HG02623 (cell line): Measurements from ENCODE around the gene FREM1.

Experiments used
- ATAC-seq: cut with Tn5 transposase; IDR thresholded peaks from one replicate; pipeline ENCODE4 v1.9.1; 2021; ENCODE audit warnings: moderate library complexity; ENCODE audit not compliant: unreplicated experiment

FREM1 gene

DNA sequence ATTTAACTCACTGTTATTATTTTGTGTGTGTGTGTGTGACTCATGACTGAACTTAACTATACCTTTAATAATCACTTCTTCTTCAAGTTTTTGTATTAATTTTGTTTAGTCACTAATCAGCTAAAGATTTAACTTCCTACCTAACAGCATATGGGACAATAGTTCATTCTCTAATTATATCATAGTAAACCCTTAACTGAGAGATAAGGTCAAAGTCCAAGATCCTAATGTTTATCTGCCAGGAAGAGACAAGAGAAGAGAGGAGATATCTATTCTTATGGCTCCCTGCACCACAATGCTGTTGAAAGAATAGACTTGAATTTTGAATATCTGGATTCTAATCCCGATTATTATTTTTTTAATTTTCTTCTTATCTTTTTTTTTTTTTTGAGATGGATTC, 28.1 kb downstream of the FREM1 start:
- no peak for ATAC-seq

DNA sequence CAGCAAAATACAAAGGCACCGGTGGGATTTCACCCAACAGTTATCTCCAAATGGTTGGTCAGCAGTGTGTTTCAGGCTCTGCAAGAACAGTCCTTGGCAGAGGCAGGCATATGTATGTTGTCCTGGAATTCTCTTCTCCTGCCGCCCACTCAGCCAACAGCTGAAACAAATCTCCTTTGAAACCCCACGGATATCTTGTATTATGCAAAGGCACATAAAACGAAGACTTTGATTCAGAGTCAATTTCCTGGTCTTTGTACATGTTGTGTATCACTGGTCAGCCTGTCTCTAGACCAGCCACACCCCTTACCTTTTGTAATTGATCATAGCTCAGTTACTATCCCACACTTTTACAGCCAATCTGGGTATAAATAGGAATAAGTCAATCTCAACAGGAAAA, 29.2 kb downstream of the FREM1 start:
- no peak for ATAC-seq

GRCh38 chr9:14870090-14870489, 40.1 kb downstream of the FREM1 start:
- no peak for ATAC-seq

DNA sequence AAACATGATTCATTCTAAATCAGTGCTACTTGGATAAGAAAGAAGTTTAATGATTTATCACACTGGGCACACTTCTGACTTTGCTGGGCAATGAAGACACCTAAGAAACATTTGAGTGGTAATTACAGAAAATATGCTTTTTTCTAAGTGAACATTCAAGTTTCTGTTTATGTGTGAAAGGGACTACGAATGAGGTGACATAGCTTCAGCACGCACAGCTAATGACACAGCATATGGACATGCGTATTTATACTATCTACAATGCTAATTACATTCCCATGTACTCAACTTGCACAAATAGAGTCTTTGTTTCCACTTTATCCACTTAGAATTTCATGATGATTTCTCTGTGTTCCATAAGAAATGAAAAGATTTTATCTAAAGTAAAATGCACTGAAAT, 40.6 kb downstream of the FREM1 start:
- no peak for ATAC-seq

GRCh38 chr9:14868772-14869583, 41.2 kb downstream of the FREM1 start:
- ATAC-seq, result no peak

DNA sequence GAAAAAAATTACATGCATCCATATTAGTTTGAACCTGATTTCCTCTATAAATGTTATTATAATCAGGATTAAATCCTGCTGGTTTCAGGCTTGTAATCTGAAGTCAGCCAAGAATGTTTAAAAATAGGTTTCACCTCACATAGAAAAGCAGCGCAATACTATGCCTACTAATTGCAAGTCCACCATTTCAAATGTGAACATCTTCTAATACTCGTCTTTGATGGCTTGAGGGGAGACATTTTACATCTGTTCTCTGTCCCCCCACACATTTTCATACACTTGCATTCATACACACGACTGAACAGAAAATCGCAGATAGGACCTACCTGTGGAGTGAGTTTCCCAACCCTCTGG, 41.8 kb downstream of the FREM1 start:
- ATAC-seq, result no peak

- ATAC-seq, result no peak
These were observed 44.0 kb downstream of the FREM1 start for GRCh38 chr9:14866200-14866749.

- ATAC-seq, result no peak
These were observed 45.9 kb downstream of the FREM1 start for GRCh38 chr9:14864309-14864708.

DNA sequence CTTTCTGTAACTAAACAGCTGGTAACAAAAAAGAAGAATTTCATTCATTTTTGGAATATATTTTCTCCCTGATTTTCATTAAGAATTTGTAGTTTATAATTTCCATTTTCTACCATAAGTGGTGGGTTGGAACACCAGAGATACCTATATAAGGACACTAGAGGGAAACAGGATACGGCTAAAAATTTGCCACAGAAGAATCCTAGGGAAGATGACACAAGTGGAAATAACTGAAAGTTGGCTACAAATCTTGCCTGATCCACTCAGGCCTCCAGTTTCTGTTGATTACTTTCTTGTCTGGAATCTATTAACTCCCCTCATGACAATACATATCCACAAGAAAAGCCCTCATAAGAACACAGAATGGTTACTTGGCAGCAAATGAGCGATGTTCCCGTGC, 46.8 kb downstream of the FREM1 start:
- no peak for ATAC-seq

DNA sequence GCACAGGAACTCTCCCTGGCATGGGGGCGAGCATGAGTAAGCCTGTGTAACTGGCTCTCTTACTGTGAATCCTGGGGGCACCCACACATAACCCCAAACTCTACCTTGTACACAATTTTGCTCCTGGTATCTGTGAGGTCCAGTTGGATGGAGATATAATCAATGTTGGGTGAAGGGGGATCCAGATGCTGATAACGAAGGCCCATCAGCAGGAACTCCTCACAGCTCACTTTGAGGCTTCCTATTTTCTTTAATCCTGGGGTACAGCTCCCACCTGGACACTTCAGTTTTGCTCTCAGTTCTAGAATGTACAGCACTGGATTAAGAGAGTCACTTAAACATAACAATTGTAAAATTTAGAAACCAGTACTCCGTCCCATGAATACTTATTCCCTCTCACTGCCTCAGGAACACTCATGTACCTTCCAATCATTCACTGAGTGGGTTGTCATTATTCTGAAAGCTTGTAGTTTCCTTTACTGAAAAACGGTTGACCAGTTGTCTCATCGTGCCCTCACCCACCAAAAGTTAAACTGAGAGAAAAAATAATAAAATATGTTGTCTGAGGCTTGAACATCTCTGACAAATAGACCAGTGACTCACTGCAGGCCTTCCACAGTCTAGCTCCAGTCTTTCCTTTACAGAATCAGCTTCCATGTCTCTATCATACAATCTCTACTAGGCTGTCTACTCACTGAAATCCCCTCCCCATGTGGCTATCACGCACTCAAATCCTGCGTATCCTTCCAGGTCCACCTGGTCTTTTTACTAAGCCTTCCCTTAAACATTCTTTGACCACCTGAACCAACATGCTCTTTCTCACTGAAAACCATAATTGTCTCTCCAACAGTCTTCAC, 52.6 kb downstream of the FREM1 start:
- ATAC-seq, result no peak

DNA sequence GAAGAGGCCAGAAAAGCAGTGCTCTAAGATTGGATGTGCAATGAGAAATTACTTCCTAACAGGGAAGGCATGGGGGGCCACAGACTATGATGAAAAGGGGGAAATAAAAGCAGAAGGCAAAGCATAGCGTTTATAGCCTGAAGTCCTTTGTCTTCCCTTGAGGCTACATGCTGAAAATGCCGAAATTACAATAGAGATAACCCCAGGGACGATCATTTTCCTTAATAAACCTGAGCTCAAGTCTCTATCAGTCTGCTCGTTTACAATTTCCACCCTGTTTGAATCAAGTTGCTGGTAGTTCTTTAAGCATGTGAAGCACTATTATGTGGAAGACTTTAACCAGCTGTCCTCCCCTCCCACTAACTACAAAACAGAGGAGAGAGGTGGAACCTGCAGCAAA, 60.4 kb downstream of the FREM1 start:
- no peak for ATAC-seq

DNA sequence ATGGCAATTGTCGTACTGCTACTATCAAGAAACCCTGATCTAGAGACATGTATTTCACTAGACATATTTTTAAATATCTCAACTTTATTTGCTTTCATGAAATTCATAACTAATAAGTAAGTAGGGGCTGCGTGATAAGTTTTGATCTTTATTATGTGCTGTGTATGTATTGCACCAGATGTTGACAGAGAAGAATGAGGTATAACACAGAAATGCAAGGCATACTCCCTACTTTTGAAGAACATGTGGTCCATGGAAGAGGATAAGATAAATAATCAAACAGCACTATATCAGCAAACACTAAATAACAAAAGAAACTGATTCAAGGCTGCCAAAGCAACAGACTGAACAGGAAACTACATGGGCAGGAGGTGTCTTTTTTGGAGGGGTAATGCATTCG, 60.9 kb downstream of the FREM1 start:
- ATAC-seq, result no peak

GRCh38 chr9:14846871-14847311, 63.3 kb downstream of the FREM1 start:
- peak; percentile 98 for ATAC-seq

GRCh38 chr9:14843163-14843562, 67.1 kb downstream of the FREM1 start:
- no peak for ATAC-seq

DNA sequence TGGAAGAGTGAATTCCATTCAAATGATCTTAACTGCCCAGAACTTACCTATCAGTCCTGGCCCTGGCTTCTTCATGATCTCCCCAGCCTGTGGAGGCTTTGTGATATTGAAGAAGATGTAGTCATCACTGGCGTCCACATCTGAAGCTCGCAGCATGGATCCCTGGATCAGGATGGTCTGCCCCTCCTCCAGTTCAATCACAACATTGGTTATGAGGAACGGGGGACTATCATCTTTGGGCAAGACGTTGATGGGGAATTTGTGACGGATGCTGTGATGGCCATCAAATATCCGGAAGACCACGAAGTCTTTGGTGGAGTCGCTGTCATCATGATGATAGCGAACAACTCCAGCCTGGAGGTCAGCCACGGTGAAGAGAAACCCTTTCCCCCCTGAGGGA, 68.0 kb downstream of the FREM1 start:
- no peak for ATAC-seq

DNA sequence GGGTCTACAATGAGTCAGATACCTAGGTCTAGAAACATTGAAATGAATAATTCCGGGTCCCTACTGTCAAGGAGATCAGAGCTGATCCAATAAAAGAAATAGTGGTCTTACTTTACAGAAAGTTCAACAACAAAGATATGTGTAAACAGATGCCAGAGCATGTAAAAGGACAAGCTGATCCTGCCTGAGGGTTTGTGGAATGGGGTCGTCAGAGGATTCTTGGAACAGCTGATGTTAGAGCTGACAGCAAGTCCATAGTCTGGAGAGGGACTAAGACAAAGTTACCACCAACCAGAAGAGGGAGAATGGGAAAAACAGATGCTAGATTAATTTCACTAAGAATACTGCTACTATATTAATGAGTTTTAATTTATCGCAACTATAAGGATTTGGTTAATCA, 71.5 kb downstream of the FREM1 start:
- no peak for ATAC-seq

DNA sequence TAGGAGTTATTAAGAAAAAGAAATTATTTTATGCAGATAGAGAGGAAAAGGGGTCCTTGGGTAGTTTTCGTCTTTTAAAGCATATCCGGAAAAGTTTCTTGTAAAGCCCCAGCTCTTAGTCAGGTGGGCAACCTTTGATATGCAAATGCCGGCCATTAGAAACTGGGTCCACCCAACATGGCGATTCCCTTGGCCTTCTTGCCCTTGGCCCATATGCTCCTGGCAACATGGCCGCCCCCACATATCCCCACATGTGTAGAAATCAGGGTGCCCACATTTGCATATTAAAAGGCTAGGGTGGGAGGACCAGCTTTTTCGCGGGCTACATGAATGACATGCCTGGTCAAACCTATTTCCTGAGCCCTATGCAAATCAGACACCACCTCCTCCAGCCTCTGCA, 73.3 kb downstream of the FREM1 start:
- ATAC-seq, result no peak

DNA sequence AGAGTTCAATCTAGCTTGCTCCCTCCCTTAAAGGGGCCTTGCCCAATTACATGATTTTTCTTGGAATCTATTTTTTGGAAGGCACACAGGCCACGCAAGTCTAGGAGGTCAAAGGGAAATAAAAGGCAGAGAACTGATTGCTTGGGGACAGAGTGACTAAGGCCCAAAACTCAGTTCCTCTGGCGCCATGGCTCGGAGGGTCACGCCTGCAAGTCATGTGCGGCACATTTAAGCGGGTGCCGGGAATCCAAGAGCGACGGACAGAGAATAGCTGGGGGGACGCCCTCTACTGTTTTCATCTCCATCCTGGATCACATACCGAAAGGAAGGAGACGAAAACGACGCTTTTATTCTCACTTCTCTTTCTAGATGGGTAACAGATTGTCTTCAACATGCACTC, 78.6 kb downstream of the FREM1 start:
- ATAC-seq, result no peak

- ATAC-seq, result no peak
These were observed 79.2 kb downstream of the FREM1 start for GRCh38 chr9:14831074-14831473.

DNA sequence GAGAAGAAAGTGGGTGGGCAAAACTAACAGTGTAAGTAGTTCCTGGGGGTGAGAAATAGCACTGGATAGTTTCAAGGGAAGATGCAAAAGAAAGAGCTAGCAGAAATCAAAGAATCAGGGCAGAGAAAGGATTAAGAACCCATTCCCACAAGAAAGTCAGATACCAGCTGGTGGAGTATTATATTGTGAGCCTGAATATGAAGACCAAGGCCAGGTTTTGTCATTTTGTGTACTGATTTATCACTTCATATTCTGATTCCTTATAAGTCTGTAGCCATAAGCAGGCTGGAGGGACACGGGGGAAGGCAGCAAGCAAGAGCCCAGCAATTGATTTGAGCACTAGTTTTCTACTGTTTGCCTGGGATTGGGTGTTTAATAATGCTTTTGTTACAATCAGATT, 80.2 kb downstream of the FREM1 start:
- ATAC-seq, result no peak

DNA sequence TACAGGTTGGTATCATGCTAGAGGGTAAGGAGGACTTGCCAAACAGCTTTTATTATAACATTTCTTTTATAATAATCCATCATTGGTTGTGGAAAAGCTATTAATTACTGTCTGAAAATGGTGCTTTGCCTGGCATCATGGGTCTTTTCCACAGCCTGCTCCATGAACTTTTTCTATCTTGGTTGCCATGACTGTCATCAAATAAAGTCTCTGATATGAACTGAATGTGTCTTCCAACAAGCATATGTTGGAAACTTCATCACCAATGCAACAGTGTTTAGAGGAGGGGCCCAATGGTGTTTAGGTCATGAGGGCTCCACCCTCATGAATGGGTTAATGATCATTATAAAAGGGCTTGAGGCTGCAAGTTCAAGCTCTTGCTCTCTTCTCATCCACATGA, 81.0 kb downstream of the FREM1 start:
- ATAC-seq, result no peak

DNA sequence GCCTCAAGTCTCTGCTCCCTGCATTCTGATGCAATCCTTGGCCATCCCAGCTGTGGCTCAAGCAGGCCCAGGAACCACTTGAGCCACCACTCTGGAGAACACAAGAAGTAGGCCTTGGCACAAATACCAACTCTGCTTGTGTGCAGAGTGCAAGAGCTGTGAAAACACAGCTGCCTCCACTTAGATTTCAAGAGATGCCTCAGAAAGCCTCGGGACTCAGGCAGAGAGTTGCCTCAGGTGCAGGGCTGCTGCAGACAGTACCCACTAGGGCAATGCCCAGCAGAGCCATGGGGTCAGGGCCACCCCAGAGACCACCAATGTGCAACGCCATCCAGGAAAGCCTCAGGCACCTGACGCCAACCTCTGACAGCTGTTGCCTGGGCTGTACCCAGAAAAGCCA, 82.4 kb downstream of the FREM1 start:
- ATAC-seq, result no peak
